ENCODE measurements around the gene SP7.
"Not testable (repeated sequence)": the region's sequence is repeated elsewhere in the genome, so short reads cannot be mapped to it uniquely, and the experiment has no call there.

The SP7 gene

GRCh38 chr12:53336181-53336681 is at the start of gene SP7:
SP7 (minus strand) TSS chr12:53336354; CDS start chr12:53335646, 708 bp downstream.
- DNase-seq: peak in 1 of 2 experiments; percentile 41

GRCh38 chr12:53383258-53383657 is 47.1 kb upstream of the SP7 start:
- no peak for DNase-seq

- DNase-seq: peak; percentile 46 to 47
These were observed 45.8 kb upstream of the SP7 start for GRCh38 chr12:53381731-53382630.

- peak; percentile 49 to 55 for DNase-seq
These were observed 44.9 kb upstream of the SP7 start for GRCh38 chr12:53380794-53381730.

GRCh38 chr12:53380104-53380793 is 44.1 kb upstream of the SP7 start, which contains the start of gene SP1:
SP1 (plus strand) TSS chr12:53380176; CDS start chr12:53380292, 116 bp downstream.
- DNase-seq: peak; percentile 83 to 85

GRCh38 chr12:53379389-53380103 is 43.4 kb upstream of the SP7 start:
- peak; percentile 100 for DNase-seq

GRCh38 chr12:53378724-53379388 is 42.7 kb upstream of the SP7 start:
- peak in 1 of 2 experiments; percentile 20 for DNase-seq

GRCh38 chr12:53378222-53378621 is 42.1 kb upstream of the SP7 start:
- DNase-seq: no peak

- no peak for DNase-seq
These were observed 40.6 kb upstream of the SP7 start for GRCh38 chr12:53376747-53377146.

GRCh38 chr12:53374277-53374676 is 38.1 kb upstream of the SP7 start:
- not testable (repeated sequence) for DNase-seq

- DNase-seq: not testable (repeated sequence)
These were observed 37.5 kb upstream of the SP7 start for GRCh38 chr12:53373554-53374133.

GRCh38 chr12:53365245-53365904 is 29.2 kb upstream of the SP7 start:
- peak; percentile 46 to 53 for DNase-seq

- not testable (repeated sequence) for DNase-seq
These were observed 25.5 kb upstream of the SP7 start for GRCh38 chr12:53361638-53362037.

GRCh38 chr12:53358836-53359419 is 22.8 kb upstream of the SP7 start:
- DNase-seq: no peak

GRCh38 chr12:53355121-53355520 is 19.0 kb upstream of the SP7 start:
- no peak for DNase-seq

- no peak for DNase-seq
These were observed 17.1 kb upstream of the SP7 start for GRCh38 chr12:53353257-53353655.

- peak; percentile 85 to 88 for DNase-seq
These were observed 16.4 kb upstream of the SP7 start for GRCh38 chr12:53352331-53353256.

GRCh38 chr12:53347905-53348304 is 11.8 kb upstream of the SP7 start:
- DNase-seq: no peak

GRCh38 chr12:53346491-53346890 is 10.3 kb upstream of the SP7 start:
- no peak for DNase-seq

Data from AML-193 (cell line).